HG02943 (cell line): ENCODE measurements around the gene FTO.

ENCODE experiments used
- ATAC-seq: cut with Tn5 transposase; IDR thresholded peaks from one replicate; pipeline ENCODE4 v1.9.1; 2021; ENCODE audit warnings: mild to moderate bottlenecking, low read depth, moderate library complexity; ENCODE audit not compliant: unreplicated experiment

The FTO gene

DNA sequence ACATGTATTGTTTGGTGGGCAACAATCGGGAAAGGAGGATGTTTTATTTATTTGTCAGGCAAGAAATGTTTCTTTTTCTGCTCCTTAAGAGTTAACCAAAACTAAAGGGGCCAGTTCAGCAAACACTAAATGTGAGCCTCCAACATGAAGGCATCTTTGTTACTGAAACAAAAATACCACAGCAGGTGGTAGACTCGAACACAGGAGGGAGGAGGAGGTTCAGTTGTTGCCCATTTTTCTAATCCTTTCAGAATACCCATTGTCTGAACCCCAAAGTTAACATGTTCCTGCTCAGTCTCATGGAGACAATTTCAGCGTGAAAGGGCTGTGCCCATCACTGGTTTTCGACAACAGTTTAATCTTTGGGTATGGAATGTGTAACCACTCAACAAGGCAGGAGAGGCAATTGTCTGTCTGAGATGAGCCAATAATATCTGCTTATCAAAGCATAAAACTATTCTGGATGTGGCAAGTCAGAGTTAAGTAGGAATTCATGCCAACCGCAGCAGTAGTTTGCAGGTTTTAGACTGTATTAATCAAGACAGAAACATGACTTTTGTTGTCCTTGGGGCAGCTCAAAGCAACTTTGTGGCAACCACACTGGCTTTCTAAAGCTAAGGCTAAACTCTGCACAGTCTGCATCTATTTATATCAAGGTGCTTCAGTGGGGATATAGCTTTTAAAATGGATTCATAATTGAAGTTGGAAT is 211.7 kb downstream of the FTO start:
- no peak for ATAC-seq

DNA sequence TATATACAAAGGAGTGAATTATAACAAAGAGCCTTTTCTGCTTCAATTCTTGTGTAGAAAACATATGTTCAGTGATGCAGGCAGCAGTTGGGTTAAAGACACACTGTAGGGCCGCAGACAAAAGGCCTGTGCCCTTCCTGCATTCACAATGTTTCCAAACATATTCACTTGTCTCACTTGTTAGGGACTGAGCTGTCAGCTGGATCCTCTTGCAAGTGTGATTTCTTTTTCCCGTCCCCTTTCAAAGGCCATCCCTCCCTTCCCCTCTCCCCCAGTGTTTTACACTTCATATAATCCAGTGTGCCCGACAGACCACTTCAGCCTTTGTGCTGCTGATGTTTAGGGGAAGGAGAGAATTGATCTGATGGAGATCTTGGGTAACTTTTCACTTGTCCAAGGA is 217.0 kb downstream of the FTO start:
- ATAC-seq, result no peak

DNA sequence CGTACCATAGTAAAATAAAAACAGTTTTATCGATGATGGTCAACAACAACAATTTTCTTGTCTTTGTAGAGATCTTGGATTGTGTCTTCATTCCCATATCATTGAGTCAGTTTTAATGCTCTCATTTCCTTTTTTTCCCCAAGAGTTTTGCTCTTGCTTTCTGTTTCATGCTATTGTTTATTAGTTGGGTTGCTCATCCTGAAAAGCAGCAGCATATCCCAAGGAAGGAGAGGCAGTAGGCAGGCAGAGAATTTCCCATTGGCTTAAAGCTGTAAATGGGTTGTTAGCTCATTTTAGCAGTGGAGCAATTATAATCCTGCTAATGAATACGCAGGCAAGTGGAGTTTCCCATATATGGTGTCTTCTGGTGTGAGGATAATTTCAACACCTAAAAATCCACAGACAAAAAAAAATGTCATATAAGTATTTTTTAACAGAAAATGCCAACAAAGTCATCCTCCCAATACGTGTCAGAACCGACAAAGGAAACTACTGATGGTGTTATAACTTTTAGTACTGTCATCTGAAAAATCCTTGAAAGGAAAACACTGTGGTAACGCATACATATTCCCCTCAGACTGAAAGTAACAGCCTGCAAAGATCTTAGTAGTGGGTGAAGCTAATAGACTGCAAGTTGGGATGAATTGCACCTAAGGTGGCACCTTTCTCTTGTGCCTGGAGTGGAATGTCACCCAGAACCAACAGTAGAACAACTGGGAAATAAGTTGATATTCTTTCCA is 218.3 kb downstream of the FTO start:
- ATAC-seq, result no peak

DNA sequence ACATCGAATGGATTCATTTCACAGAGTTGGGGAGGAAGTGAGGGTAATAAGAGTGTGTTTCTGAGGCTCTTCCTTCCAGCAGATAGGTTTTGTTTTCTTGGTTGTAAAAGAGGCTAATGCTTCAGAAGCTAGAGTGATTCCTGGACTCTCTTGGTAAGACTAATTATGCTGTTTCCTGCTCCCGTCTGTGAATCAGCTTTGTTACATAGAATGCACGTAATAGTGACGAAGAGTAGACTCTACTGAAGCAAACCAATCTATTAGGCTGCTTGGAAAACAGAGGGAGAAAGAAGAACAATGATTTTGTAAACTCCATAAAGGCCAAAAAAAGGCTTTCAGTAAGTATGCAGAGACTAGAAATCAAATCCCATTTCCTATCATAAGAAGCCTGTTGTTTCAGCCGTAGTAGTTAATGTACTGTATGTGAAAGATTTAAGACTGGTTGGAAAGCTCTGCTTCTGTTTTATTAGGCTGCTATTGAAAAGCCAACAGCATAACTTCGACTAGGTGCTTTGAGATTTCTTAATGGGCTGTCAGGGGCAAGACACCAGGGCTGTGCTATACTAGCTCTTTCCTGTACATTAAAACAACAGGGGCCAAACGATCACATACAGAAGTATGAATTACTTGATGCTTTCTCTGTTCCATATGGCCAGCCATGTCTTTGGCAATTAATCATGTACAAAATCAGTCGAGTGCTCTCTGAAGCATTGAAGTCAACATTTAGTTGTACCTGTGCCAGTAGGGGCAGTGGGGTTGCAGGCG is 219.0 kb downstream of the FTO start:
- ATAC-seq, result no peak

DNA sequence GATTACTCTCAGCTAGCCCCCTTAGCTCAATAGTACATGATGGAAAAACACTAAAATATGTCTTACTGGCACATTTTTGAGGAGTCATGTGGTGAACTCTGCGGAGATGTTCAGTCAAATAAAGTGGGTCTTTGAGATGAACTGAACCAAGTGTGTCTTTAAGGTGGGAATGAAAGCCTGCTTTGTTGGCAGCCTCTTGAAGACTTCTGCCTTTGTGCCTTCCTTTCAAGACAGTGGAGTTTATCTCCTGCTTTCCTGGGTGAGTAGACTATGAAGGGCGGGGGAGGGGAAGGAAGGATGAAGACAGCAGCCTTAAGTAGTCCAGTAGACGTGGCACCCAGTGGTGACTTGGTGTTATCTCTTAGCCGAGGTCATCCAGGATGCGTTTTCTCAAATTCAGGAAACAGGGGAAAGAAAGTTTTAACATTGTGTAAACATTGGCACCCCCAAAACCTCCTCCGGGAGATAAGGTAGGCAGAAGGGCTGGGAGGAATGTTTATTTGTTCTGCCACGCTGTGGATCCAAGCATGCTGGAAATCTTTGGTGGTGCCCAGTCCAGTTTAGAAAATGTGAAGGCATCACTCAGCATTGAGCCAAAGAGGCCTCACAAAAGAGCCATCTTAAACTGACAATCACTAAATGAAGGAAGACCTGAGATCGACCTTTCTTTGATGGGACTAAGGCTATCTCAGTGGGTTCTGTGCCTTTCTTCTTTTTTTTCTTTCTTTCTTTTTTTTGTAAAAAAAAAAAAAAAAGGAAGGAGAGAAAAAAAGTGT is 220.6 kb downstream of the FTO start:
- no peak for ATAC-seq

DNA sequence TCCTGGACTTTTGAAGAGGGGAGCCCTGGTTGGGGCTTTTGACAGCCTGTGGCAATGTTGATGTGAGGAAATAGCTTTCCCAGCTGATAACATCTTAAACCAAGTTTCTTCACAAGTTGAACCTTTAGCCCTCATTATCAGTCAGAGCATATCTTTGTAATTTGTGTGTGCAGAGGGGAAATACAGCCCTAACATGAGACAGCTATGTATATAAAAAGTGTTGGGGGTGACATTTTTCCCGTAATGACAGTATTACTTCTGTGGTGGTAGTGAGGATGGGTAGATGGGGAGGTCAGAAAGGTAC is 221.1 kb downstream of the FTO start:
- ATAC-seq, result no peak

DNA sequence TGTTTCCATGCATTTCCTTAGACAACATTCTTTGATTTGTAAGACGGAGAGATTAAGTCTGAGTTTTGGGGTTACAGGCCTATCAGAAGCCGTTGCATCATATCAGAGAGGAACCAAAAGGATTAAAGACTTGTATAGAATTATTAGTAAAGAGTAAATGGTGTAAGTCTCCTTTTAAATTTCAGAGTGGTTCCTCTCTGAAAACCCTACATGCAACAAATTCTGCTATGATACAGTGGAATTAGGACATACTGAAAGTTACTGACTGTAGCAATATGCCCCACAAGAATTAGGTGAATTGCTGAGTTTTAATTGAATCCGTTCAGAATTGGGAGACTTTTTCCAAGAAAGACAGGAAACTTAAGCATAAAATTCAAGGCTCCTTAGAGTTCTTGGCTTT is 221.6 kb downstream of the FTO start:
- ATAC-seq, result no peak

DNA sequence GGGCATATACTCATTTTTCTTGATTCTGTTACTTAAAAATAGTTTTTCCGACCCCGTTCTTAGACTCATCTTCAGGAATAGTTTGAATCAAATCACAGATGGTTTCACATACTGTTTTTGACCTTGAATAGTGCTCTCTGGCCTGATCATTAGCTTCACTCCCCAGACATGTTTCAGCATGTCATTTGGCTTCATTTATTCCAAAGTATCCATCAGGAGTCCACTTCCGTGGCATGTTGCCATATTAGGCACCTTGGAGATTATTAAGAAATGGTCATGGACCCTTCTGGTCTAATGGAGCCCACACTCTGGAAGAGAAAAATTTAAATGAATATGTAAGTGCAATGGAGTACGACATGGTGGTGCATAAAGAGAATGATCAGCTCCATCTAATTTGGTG is 222.3 kb downstream of the FTO start:
- ATAC-seq, result no peak

DNA sequence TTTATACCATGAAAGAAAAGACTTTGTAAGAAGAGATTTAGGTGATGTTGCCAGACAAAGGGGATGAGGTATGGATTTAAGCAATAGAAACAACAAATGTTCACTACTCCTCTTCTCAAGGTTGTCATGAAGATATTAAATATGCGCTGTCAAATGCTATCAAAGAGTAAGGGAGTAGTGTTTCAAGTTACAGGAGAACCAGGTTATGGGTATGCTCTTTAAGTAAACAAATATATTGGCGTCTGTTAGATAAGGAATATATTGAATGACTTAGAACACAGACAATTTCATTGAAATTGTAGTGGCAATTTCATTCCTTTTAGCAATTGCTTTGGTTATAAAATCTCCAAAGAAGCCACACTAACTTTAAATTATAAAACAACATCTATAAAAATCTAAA is 229.0 kb downstream of the FTO start:
- ATAC-seq, result no peak

DNA sequence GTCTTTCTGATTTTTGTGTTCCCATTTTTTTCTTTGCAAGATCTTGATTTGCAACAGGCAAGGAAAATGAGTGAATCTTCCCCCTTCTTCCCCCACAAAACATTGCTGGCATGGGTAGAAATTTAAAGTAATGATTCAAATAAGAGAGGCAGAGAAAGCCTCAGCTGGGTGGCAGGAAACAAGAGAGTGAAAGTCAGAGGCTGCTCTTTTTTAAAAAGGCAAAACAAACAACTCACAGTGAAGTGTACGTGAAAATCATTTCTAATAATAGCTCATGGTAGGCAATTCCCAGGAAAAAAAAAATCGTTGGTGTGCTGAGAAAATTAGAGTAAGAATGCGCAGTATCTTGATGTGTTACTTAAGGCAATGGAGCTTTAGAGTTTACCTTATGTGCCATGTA is 229.5 kb downstream of the FTO start:
- ATAC-seq, result no peak

DNA sequence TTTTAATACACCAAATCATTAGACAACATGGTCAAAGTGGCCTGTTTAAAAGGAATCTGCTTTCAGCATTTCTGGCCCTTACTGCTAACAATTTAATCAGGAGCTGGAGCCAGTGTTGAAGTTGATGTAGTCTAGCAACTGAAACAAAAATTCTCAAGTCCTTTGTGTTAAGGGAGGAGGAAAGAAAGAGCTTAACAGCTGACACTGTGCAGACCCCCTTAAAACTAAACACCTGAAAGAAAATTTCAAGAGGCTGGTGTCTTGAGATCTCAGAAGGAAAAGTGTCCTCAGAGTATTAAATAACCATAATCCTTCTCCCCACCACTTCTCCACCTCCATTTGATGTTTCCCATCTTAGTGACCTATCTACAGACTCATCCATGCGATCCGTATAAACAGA is 232.1 kb downstream of the FTO start:
- ATAC-seq, result no peak

DNA sequence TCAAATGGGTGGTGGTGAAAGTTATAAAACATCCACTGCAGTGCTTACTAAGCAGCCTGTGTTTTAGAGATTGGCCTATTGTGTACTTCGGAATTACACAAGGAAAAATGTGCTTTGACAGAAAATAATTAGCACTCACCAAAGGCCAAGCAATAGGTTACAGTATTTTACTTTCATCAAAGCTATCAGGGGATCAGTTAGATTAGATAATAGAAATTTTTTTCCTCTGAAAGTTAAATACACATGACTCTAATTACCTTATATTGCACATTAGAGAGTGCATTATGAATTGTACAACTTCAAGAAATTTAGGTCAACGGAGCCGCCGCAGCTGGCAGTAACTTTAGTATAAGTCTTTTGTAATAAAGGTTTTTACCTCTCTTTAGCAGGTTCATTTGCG is 232.6 kb downstream of the FTO start:
- ATAC-seq, result no peak

DNA sequence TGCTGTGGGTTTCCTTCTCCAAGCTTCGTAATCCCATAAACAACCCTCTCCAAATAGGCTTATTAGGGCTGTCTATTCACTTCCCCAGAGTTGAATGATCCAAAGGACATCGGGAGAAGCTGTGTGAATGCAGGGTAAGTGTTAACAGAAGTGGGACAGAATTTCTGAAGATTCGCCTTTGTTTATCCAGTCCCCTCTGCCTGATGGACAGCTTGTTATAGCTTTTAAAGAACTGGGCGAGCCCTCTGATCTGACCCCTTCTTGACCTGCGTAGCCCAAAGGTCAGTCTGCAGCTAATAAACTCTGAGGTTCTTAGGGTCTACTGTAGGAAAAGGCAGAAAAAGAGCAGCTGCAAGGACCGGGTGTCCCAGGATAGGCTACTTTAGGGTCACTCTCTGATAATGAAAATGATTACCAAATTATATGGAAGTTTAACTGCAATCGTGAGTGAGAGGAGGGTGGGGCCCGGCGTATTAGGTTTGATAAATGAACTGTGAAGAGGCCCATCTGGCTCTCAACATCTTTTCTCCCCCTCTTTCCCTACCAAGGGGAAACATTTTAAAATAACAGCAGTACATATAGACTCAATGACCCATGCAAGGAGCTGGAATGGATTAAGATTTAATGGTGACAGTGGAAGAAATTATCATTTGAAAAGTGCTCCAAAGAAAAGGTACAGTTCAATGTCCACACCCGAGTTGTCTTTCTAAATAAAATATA is 233.4 kb downstream of the FTO start:
- ATAC-seq, result no peak

DNA sequence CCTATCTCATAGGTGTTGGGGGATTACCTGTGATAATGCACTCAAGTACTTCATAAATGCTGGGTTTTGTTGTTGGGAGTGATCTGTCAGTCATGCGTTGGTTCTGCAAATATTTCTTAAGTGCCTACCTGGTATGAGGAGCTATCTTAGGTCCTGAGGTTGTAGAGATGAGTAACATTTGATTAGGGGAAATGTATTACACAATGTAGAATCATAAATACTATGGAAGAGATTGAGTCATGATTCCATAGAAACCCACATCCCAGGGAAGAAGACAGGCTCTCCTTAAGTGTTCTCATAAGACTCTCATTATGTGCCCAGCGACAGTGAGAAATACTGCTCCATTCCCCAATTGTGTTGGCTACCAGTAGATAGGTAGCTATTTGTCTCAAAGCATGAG is 240.1 kb downstream of the FTO start:
- no peak for ATAC-seq

DNA sequence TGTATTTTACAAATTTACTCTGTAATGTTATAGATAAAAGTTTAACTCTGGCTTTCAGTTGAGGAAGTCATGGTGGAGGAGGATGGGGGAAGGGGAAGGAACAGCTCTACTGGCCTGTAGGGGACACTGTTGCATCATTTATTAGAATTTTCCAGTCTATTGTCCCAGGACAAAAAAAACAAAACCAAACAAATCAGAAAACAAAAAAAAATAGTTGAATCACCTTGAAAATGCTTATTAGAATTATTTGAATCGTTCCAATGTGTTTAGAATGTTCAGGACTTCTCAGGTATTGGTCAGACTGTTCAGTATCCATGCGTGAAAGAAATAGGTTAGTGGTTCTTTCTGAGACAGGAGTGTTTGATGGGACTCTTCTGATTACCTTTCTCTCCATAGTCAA is 242.0 kb downstream of the FTO start:
- no peak for ATAC-seq

DNA sequence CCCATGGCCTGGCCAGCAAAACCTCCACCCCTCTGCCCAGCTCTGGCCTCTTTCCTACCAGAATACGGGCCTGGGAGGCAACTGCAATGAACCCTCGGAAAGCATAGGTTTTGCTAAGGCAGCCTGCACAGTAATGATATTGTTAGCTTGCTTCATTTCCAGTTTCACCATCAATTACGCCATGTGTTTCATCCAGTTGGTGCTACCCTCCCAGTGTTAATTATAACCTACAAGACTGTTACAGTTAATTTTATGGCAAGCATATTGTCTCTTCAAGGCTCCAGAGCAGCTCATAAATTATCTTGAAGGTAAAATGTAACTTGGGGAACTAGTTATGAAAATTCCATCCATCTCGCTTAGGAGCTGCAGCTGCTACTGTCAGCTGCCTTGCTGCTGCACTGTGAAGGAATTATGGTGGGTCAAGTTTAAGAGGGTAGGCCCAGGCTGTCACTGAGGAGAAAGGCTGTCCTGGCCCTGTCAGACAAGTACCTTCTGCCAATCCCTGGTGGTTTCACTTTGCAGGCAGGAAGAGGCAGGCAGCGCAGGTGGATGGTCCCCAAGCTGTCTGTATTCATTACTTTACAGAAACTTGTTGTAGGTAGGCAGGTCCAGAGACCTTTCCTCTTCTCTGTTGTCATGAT is 242.9 kb downstream of the FTO start:
- no peak for ATAC-seq

DNA sequence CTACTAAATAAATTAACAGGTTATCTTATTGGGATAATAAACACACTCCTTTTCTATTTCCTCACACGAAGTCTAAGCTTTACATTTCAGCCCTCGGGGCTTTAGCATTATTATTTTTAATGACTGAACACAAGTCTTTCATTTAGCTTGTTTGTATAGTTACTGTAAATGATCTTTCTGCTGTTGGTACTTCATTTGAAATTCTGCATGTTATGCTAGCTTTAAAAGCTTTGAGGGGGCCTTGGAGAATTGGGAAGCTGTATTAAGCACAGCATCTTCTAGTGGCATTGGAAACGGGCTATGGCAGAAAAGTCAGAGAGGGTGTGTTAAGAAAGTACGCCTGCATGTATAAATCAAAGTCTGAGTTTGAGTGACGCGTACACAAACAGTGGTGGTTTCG is 243.7 kb downstream of the FTO start:
- no peak for ATAC-seq

DNA sequence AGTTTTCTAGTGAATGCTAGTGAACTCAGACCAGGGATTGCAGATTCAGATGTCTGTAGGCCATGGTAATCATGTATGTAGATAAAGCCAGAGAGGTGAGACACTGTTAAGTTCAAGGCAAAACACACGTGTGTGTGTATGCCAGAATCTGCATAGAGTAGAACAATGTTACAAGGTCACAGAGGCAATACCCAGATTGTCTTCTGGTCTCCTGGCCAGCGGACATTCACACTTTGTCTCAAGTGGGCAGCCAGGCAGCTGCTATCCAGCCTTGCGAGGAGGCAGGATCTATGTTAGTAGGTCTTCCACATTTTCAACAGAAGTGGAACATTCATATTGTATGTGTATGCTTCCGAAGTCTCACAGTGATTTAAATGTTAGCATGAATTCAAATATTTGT is 244.4 kb downstream of the FTO start:
- ATAC-seq, result no peak

DNA sequence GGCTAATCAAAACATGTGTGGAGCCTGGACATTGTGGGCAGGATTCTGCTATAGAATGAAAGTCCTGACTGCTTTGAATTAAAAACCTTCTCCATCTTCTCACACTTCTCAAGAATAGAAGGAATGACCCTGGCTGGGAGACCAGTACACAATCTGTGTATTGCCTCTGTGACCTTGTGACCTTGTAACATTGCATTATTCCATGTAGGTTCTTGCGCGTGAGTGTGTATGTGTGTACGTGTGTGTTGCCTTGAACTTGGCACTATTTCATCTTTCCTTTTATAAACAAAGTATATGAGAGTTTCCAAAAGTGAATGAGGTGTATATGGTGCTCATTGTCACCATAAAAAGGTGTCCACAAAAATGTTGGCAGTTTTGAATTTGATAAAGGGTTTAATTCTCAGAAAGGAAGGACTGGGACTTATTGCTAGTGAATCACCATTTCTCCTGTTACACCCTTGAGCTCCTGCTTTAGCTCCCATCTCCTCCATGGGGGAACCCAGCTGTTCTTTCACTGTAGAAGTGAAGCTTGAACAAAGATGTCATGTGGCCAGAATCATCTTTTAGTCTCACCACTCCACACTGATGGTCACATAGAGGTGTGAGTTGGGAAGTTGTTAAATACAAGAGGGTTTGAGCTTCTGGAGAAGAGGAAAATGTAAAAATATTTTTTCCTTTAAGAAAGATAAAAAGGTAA is 244.9 kb downstream of the FTO start:
- no peak for ATAC-seq
